Germinal center (tissue), 1 donor: ENCODE results near the gene RASD1.

Experiments
- DNase-seq: peaks from one replicate; pipeline ENCODE4 v3.0.0; 2012; ENCODE audit warnings: mixed read lengths, low spot score

The RASD1 gene

DNA sequence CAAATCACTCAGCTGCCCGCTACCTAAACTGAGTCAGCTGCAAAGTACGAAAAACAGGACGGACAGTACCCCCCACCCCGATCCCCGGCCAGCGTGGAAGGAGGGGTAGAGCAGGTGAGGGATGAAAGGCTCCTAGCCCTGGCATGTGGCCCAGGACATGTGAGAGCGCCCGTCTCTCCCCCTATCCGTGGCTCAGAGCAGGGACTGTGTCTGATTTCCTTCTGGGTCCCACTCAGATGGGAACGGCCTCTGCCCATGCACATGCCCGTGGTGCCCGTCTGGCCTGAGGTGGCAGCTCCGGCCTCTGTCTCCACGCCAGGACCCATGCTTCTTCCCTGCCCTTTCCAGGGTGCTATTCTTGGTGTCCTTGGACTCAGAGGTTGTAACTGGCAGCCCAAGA, 30.2 kb upstream of the RASD1 start:
- no peak for DNase-seq

- no peak for DNase-seq
Measured at GRCh38 chr17:17525956-17526355, 29.8 kb upstream of the RASD1 start.

DNA sequence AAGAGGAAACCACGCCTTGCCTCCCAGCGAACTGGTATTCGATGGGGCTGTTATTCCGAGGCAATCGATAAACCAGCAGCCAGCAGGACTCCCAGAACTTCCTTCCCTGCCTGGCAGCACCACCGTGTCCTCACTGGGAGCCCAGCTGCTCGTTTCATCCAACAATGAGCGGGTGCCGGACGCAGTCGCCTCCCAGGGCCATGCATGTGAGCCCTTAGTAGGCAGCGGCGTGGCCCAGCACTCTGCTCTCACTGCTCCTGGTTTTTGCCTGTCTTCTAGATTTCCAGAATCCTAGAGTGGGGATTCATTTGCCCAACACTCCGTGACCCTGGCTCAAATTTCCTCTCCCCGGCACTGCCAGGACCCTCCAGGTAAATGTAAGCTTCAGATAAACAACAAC, 29.1 kb upstream of the RASD1 start:
- DNase-seq = no peak

DNA sequence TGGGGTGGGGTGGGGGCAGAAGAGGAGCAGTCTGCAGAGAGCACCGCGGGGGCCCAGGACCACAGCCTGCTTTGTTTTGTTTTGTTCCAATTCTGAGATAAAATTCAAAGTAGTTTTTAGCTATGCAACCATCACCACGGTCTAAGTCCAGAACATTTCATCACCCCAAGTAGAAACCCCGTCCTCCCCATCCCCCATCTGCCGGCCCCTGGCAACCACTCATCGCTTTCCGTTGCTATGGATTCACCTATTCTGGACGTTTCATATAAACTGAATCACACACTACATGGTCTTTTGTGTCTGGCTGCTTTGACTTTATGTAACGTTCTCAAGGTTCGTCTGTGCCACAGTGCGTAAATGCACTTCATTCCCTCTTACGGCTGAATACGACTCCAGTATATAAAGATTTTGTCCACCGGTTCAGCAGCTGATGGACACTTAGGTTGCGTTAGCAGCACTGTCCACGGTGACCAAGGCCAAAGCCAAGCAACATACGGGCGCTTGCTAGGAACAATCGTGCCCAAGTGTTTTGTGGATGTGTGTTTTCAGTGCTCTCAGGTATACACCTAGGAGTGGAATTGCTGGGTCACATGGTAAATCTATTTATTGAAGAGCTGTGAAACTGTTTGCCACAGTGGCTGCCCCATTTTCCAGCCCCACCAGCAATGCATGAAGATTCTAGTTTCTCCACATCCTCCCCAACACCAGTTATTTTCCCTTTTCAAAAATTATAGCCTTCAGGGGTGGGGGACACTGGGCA, 27.7 kb upstream of the RASD1 start:
- DNase-seq = no peak

DNA sequence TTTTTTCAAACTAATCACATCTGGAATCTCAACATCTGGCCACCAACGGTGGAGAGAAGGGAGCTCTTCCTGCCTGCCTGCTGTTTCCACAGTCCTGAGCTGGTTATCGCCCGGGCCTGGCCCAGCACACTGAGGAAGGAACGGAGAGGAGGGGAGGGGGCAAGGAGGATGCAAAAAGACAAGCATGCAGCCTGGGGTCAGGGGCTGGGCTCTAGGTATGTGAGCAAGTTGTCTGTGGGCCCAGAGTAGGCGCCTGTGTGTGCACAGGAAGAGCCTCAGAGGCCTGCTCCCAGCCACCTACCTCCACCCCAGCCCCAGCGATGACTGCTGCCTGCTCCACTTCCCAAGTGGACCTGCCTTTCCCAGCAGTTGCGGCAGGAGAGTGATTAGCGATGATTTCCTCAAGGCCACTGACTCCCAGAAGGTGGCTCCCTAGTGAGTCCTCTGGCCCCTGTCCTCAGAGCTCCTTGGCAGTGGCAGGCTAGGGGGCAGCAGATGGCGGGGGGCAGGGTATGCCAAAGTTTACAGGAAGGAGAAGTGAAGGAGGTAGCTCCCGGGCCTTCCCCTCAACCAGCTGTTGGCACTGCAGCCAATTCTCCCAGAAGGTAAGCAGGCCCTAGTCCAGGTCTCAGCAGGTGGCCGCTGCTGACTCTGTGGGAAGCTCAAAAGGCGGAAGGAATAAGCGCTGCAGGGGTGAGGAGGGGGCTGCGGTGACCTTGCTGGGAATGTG, 27.0 kb upstream of the RASD1 start:
- DNase-seq = no peak

DNA sequence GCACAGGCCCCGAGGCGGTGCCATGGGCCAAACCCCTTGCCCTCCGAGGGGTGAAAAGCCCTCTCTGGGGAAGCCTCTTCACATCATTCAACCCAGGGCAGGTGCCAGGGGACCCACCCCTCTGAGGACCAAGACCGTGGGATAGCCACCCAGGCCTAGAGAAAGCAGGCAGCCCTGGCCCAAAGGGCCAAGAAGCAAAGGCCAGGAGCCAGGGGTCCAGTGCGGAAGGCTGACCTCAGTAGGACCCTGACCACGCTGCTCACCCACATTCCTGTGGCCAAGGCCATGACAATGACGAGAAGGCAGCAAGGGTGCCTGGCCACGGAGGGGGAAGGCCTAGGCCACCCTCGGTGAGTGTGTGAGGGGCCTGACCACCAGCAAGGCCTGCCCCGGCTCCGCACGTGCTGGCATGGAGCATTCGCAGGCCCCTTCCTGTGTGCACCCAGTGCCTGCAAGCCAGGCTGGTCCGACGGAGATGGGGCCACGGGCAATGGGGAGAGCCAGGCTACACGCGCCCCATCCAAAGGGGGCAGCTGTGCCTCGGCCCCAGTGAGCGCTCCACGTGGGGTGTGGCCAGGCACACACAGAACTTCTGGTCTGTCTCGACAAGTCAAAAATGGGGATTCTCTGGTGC, 24.5 kb upstream of the RASD1 start:
- no peak for DNase-seq

DNA sequence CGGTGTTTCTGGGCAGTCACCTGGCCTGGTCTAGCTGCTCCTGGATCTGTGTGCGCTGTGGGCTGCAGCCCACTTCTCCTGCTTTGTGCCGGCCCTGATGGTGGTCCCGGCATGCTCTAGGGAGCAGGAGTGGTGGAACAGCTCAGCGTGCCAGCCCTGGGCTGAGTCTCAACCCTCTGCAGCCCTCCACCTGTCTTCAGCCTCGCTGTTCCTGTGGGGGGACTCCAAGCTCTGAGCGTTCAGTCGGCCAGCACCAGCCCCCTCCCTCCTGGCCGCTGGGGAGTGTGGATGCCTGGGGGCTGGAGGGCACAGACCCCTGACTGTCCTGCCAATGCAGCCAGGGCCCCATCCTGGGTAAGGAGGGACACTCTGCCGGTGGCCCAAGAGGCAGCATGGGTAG, 23.7 kb upstream of the RASD1 start:
- no peak for DNase-seq

- no peak for DNase-seq
Measured at GRCh38 chr17:17518951-17519350, 22.8 kb upstream of the RASD1 start.

GRCh38 chr17:17518014-17518413, 21.8 kb upstream of the RASD1 start:
- no peak for DNase-seq

DNA sequence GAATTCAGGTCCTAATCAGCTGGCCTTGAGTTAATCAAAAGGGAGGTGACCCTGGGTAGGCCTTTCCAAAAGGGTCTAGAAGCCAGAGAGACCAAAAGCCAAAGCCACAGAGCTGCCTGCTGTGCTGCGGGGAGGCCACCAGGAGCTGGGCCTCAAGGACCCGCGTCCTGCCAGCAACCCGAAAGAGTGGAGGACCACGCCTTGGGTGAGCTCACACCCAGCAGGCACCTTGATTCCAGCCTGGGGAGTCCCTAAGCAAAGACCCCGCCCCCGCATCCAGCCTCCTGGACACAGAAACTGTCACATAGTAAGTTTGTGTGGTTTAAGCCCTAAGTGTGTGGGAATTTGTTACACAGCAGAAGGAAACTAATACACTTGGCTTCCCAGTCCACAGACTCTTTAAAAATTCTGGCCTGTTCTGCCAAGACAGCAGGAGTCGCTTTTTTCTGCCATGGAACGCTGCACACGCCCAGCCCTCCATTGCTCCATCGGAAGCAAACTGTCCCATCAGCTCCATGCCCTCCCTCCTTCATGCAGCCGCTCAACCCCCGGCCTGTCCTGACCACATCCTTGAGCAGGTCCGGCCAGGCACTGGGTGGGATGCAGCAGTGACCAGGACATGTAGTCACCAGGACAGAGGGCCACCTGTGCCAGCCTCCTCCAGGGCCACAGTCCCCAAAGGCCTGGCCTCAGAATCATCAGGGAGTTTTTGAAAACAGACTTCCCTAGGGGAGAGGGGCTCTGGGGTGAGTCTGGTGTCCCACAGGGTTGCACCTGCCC, 20.9 kb upstream of the RASD1 start:
- DNase-seq = no peak

GRCh38 chr17:17515934-17516930, 20.0 kb upstream of the RASD1 start:
- DNase-seq = no peak

DNA sequence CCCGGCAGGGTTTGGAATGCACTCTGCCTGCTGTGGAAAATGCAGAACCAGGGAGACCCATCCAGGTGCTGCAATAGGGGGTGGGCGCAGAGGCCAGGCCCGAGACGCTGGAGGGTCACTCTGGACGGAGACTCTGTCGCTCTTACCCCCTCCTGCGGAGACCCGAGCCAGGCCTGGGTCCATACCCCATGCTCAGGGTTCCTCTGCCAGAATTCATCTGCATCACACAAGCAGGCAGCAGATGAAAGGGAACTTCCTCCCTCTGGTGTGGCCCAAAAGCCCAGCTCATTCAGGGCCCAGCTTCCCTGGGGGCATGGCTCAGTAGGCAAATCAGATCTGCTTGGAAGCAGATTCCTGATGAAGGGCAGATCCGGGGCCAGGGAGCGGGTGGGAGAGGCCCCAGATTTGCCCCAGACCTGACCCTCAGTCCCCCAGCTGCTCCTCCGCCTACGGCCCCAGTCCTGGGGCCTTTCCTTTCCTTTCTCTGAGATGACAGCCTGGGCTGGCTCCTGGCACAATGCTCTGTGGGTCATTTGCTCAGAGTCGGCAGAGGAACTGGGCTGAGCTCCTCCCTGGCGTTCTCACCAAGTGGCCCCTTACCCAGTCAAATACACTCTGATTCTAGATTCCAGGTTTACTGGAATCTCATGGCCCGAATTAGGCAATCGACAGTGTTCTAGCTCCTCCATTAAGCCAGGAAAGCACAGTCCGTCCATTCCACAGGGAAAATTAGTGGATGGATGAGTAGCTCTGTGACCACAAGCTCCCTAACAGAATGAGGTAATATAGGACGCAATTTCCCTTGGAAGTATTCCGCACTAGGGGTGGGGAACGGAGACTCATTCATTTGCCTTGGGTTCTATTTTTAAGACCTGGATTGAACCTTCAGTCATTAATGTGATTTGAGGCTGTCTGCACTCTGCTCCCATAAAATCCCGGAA, 19.1 kb upstream of the RASD1 start:
- DNase-seq = no peak

GRCh38 chr17:17514361-17514992, 18.3 kb upstream of the RASD1 start:
- DNase-seq = no peak

DNA sequence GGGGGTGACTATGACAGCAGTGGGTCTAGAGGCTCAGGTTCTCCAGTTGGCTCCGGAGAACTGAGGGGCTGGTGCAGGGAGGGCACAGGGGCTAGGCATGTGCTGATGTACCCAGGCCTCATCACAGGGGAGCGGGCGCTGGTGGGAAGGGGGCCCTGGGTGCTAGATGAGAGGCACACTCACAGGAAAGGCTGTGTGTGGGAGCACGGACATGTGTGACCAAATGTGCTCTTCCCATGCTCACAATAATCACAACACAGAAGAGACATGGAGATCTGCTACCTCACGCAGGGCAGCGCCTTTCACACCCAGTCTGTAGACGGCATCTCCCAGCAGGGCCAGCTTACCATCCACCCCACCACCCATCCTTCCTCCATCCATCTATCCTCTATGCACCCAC, 17.4 kb upstream of the RASD1 start:
- DNase-seq = no peak

DNA sequence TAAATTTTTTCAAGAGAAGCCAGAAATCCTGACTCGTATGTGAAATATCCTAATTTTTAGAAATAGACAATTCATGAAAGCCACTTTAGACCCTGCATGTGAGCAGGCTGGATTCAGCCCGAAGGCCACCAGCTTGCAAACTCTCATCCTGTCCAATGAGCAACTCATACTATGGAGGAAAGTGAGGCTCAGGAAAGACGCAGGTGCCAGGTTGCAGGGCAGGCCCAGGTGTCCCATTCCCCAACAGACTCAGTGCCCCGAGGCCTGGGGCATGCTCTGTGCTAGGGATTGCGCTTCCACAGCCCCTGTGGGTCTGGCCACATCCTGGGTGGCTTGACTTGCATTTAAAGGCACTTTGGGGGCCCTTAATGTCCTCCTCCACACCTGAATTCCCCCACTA, 16.7 kb upstream of the RASD1 start:
- DNase-seq = no peak

DNA sequence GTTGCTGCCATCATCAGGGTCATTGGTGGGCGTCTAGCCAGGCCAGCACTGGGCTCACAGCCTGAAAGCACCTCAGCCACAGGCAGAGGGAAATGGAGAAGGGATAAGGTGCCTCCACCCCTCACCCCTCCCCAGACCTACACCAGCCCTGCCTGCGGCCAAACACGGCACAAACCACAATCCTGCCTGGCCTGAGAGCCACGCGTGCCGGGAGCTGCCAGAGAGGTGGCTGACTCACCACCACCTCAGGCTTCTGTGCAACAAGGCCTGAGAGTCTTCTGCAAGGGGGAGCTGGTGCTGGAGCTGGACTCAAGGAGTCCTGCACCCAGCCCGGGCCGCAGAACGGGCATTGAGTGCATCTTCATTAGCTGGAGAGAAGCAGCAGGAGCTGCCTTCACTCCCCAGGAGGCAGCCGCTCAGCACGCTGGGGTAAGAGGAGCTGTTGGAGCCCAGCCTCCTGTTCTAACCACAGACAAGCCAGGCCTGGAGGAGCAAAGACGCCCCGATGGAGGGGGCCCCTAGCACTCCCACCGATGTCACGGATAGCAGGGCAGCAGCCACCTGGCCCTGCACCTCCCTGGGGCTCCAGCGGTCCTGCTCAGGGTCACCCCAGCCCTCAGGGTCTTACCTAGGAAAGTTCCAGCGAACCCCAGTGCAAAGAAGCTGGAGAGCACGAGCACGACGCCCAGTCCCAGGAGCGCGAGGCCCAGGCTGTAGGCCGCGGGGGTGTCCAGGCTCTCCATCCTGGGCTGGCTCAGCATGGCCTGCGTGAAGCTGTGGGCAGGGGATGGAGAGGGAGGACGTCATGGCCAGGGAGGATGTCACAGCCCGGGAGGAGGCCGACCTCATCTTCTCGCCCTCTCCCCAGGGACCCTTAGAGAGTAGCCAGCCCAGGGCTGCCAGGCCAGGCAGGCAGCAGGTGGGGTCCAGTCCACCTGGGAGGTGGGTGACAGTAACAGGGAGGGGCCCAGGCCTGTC, 16.0 kb upstream of the RASD1 start:
- DNase-seq = no peak

GRCh38 chr17:17511293-17511741, 15.1 kb upstream of the RASD1 start:
- DNase-seq = no peak
